Measurements from ENCODE around the gene SLC38A1. TPM values are rescaled to one million over a fixed set of nuclear protein-coding genes. Genes with fewer than 3 reads are reported as not detected.

The SLC38A1 gene
- total RNA-seq, 2 donors from 2014 or later: 117 to 118 TPM

DNA sequence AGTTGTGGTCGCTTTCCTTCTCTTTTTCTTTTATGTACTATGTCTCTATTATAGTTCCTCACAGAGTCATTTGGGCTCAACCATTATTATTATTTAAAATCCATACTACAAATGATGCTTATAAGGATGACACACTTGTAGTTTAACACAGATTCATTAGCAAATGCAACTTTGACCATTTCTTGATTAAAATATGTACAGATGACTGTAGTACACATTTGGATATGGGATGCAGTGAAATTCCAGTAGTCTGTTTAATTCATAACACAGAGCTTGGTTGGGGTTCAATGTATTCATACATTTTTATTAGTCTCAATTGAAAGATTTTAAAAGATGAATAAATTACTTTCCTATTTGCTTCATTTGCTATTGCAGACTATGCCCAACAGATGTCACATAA is 30.0 kb downstream of the SLC38A1 start:
- DNase-seq: no peak
- H3K4me3 ChIP-seq: no peak overlapping the region
- no peak overlapping the region for H3K27ac ChIP-seq
- no peak for TF ChIP-seq CTCF (IDR thresholded peaks at IDR 0.05)
- H3K9me3 ChIP-seq: no peaks in the 10 kb centered on the region
- no peaks in the 10 kb centered on the region for H3K4me1 ChIP-seq
- no peak overlapping the region for H3K9ac ChIP-seq (ENCODE audit: low read depth in 2 of 2, low read length in 2 of 2)
- H3K27me3 ChIP-seq: no peaks in the 10 kb centered on the region
- H3K36me3 ChIP-seq: no peaks in the 10 kb centered on the region
- intact Hi-C loops (cut with DNase I): no loop called here

DNA sequence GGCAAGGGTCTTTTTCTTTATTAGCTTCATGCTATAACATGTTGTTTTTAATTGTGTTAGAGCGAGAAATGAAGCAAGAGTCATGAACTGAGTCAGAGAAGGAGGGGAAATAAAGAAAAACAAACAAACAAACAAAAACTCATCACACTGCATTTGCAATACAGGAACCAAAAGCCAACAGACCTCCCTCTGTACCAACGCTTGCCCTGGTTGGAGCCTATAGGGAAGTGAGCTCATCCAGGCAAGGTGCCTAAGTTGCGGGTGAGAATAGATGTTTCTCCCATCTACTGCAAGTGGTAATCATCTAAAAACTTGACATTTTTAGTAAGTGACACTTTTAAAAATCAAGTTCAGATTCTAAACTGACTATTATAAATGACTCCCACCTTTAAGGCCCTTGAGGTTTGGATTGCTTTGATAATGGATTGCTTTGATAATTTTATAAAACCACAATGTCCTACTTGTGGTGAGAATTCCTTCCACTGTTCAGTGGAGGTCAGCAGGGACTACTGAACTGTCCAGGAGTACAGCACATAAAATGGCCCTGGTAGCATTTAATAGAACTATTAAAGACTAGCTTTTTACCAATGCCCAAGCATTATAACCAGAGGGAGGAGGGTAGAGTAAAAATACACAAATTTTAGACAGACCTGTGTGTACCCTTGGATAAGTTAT is 31.3 kb downstream of the SLC38A1 start:
- TF ChIP-seq CTCF (IDR thresholded peaks at IDR 0.05): no peak
- no peaks in the 10 kb centered on the region for H3K27me3 ChIP-seq
- H3K27ac ChIP-seq: no peak overlapping the region
- no peaks in the 10 kb centered on the region for H3K4me1 ChIP-seq
- no peaks in the 10 kb centered on the region for H3K9me3 ChIP-seq
- no peak overlapping the region for H3K4me3 ChIP-seq
- no peaks in the 10 kb centered on the region for H3K36me3 ChIP-seq
- intact Hi-C loops (cut with DNase I): no loop called here
- DNase-seq: no peak
- no peak overlapping the region for H3K9ac ChIP-seq (ENCODE audit: low read depth in 2 of 2, low read length in 2 of 2)

GRCh38 chr12:46234000-46234399 is 34.8 kb downstream of the SLC38A1 start:
- Histone ChIP-seq H3K27me3 (no peaks in the 10 kb centered on the region), H3K9ac (ENCODE audit: low read depth in 2 of 2, low read length in 2 of 2) (no peak overlapping the region), H3K27ac (no peak overlapping the region), H3K4me1 (no peaks in the 10 kb centered on the region), H3K36me3 (no peaks in the 10 kb centered on the region), H3K9me3 (no peaks in the 10 kb centered on the region), H3K4me3 (no peak overlapping the region)
- DNase-seq: no peak
- intact Hi-C loops (cut with DNase I): no loop called here
- no peak for TF ChIP-seq CTCF (IDR thresholded peaks at IDR 0.05)

DNA sequence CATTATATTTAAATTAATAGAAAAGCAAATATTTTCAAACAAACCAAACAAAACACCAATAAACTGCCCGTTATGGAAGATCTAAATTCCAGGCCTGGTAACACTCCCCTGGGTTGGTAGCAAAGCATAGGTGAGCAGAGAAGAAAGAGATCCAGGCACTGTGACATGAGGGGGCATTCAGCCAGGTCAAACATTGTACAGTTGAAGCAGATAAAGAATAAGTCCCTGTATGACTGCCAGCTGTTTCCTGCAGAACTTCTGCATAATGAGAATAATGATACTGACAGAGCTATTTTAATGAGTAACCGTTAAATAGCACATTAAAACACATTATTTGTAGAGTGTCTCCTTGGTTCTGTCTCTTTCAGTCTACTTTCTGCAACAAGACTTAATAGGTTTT is 35.4 kb downstream of the SLC38A1 start:
- Histone ChIP-seq H3K4me3 (no peak overlapping the region), H3K27me3 (no peaks in the 10 kb centered on the region), H3K27ac (no peak overlapping the region), H3K9ac (ENCODE audit: low read depth in 2 of 2, low read length in 2 of 2) (no peak overlapping the region), H3K9me3 (no peaks in the 10 kb centered on the region), H3K4me1 (no peaks in the 10 kb centered on the region), H3K36me3 (no peaks in the 10 kb centered on the region)
- TF ChIP-seq CTCF (IDR thresholded peaks at IDR 0.05): no peak
- DNase-seq: no peak
- intact Hi-C loops (cut with DNase I): no loop called here

DNA sequence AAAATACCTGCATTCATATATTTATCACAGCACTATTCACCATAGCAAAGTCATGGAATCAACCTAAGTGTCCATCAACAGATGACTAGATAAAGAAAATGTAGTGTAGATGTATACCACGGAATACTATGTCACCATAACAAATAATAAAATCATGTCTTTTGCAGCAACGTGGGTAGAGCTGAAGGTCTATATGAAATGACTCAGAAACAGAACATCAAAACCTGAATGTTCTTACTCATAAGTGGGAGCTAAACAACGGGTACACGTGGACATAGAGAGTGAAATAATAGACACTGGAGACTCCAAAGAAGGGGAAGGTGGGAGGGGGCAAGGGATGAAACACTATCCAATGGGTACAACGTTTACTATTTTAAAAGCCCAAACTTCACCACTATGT is 37.9 kb downstream of the SLC38A1 start:
- no peak for TF ChIP-seq CTCF (IDR thresholded peaks at IDR 0.05)
- Histone ChIP-seq H3K9ac (ENCODE audit: low read depth in 2 of 2, low read length in 2 of 2) (no peak overlapping the region), H3K4me1 (no peaks in the 10 kb centered on the region), H3K27ac (no peak overlapping the region), H3K9me3 (no peaks in the 10 kb centered on the region), H3K27me3 (no peaks in the 10 kb centered on the region), H3K4me3 (no peak overlapping the region), H3K36me3 (no peaks in the 10 kb centered on the region)
- intact Hi-C loops (cut with DNase I): no loop called here
- DNase-seq: no peak

All from colonic mucosa (tissue), 4 donors.